DOHH2 (cell line): ENCODE results near the gene DCTN2.
"Not testable (repeated sequence)": the region's sequence is repeated elsewhere in the genome, so short reads cannot be mapped to it uniquely, and the experiment has no call there.

Experiments used
- H3F3A ChIP-seq: fragments of 200-600 bp; sonication (generic), shearing (Covaris generic); 2 replicates; pipeline ENCODE4 v1.6.0; 2016; ENCODE audit warnings: antibody characterized with exemption, mild to moderate bottlenecking; ENCODE audit not compliant: control insufficient read depth, insufficient read depth
- H3K27ac ChIP-seq: fragments of 200-600 bp; sonication (generic); 2 replicates; pipeline ENCODE4 v1.5.1; 2014; ENCODE audit warnings: low read depth, mild to moderate bottlenecking, low read length, moderate library complexity
- H3K27me3 ChIP-seq: fragments of 200-600 bp; sonication (generic); 2 replicates; pipeline ENCODE4 v1.6.1; 2014; ENCODE audit warnings: mild to moderate bottlenecking, low read length, mixed read lengths; ENCODE audit not compliant: control insufficient read depth
- H3K36me3 ChIP-seq: fragments of 200-600 bp; sonication (generic); 2 replicates; pipeline ENCODE4 v1.6.1; 2014; ENCODE audit warnings: mild to moderate bottlenecking, low read length, moderate library complexity, mixed read lengths; ENCODE audit not compliant: control insufficient read depth
- H3K4me1 ChIP-seq: fragments of 200-600 bp; sonication (generic); 2 replicates; pipeline ENCODE4 v1.6.1; 2014; ENCODE audit warnings: mild to moderate bottlenecking, low read length, mixed read lengths; ENCODE audit not compliant: control insufficient read depth
- H3K4me2 ChIP-seq: fragments of 200-600 bp; sonication (generic); 2 replicates; pipeline ENCODE4 v1.6.0; 2014; ENCODE audit warnings: mild to moderate bottlenecking, low read length, moderate library complexity
- H3K4me3 ChIP-seq: fragments of 200-600 bp; sonication (generic); 2 replicates; pipeline ENCODE4 v1.5.1; 2014; ENCODE audit warnings: mild to moderate bottlenecking, low read length, mixed read lengths
- H3K79me2 ChIP-seq: fragments of 200-600 bp; sonication (generic); 2 replicates; pipeline ENCODE4 v1.6.1; 2014; ENCODE audit warnings: mild to moderate bottlenecking, low read length, mixed read lengths; ENCODE audit not compliant: control insufficient read depth
- H3K9me2 ChIP-seq: fragments of 200-600 bp; sonication (generic); replicated peaks from 2 replicates; pipeline ENCODE4 v1.6.1; 2014; ENCODE audit warnings: mild to moderate bottlenecking, low read length, mixed read lengths; ENCODE audit not compliant: control insufficient read depth
- H3K9me3 ChIP-seq: fragments of 200-600 bp; sonication (generic); 2 replicates; pipeline ENCODE4 v1.6.1; 2014; ENCODE audit warnings: antibody characterized with exemption, low read length, mixed read lengths; ENCODE audit not compliant: control insufficient read depth, insufficient read depth
- H4K20me1 ChIP-seq: fragments of 200-600 bp; sonication (generic); 2 replicates; pipeline ENCODE4 v1.6.0; 2014; ENCODE audit warnings: low read depth, mild to moderate bottlenecking, antibody characterized with exemption, low read length, moderate library complexity; ENCODE audit not compliant: control insufficient read depth, insufficient read depth
- EZH2phosphoT487 ChIP-seq: fragments of 200-600 bp; sonication (generic); IDR thresholded peaks from 2 replicates; pipeline ENCODE4 v1.6.1; 2017; ENCODE audit warnings: borderline replicate concordance, mild to moderate bottlenecking, antibody characterized with exemption, low read length, moderate library complexity, mixed read lengths
- TF ChIP-seq, protein P1 (sequence below): fragments of 200-600 bp; sonication (generic); IDR thresholded peaks from one replicate; pipeline ENCODE4 v1.5.1; 2014; ENCODE audit warnings: antibody characterized with exemption, mild to moderate bottlenecking, low read depth, low read length; ENCODE audit not compliant: poor library complexity, severe bottlenecking

Gene DCTN2

DNA sequence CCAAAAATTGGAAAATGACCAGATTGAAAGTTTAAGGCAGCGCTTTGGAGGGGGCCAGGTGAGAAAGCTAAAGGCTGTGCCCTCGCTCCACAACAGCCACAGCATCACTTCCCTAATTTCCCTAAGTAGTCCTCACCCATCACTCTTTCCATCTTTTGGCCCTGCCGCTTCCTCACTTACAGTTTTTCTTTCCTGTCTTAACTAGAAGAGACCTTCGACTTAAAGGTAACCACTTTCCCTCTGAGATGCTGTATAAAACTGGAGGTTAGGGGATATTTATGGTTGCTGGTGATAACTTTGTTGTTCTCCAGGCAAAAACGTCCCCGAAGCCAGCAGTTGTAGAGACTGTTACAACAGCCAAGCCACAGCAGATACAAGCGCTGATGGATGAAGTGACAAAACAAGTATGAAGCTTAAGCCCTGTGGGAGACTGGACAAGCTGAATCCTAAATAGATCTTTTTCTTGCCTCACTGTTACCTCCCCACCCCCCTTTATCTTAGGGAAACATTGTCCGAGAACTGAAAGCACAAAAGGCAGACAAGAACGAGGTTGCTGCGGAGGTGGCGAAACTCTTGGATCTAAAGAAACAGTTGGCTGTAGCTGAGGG lies 31.0 kb downstream of the DCTN2 start:
- no peaks in the 10 kb centered on the region for H3K9me3 ChIP-seq
- H3K36me3 ChIP-seq = peaks cover 90% of the 10 kb centered on the region
- peaks cover 36% of the 10 kb centered on the region for H3K79me2 ChIP-seq
- H3K27me3 ChIP-seq = no peaks in the 10 kb centered on the region
- H3K4me2 ChIP-seq = no peak overlapping the region
- H3K27ac ChIP-seq = no peak overlapping the region
- TF ChIP-seq EZH2phosphoT487 = no peak
- TF ChIP-seq, protein P1, sequence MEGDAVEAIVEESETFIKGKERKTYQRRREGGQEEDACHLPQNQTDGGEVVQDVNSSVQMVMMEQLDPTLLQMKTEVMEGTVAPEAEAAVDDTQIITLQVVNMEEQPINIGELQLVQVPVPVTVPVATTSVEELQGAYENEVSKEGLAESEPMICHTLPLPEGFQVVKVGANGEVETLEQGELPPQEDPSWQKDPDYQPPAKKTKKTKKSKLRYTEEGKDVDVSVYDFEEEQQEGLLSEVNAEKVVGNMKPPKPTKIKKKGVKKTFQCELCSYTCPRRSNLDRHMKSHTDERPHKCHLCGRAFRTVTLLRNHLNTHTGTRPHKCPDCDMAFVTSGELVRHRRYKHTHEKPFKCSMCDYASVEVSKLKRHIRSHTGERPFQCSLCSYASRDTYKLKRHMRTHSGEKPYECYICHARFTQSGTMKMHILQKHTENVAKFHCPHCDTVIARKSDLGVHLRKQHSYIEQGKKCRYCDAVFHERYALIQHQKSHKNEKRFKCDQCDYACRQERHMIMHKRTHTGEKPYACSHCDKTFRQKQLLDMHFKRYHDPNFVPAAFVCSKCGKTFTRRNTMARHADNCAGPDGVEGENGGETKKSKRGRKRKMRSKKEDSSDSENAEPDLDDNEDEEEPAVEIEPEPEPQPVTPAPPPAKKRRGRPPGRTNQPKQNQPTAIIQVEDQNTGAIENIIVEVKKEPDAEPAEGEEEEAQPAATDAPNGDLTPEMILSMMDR = no peak
- no peak overlapping the region for H3K4me3 ChIP-seq
- peaks cover 8% of the 10 kb centered on the region for H4K20me1 ChIP-seq
- H3K4me1 ChIP-seq = peaks cover 27% of the 10 kb centered on the region
- H3F3A ChIP-seq = peaks cover 43% of the 10 kb centered on the region
- H3K9me2 ChIP-seq = no peaks in the 10 kb centered on the region

DNA sequence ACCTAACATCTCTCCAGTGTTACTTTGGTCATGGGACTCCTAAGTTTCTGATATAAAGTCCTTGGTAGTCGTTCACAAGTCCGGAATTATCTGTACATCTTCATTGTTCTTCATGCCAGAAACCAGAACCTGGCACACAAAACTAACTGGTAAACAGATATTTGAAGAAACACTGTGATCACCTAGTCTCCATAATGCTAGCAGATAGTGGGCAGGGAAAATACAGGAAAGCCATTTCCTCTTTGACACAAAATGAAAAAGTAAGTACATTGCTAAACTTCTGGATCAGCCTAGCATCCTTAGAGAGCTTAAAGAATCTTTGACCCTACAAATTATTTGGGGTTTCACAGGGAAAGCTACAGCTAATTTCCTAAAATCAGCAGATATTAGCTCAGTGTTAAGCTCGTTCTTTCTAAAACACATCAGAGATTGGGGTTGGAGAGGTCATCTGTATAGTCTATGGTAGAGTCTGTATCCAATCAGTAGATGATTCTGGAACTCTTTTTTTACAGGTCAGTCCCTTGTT lies 31.5 kb downstream of the DCTN2 start:
- peaks cover 90% of the 10 kb centered on the region for H3K36me3 ChIP-seq
- H3K4me3 ChIP-seq = no peak overlapping the region
- no peak overlapping the region for H3K27ac ChIP-seq
- H4K20me1 ChIP-seq = peaks cover 8% of the 10 kb centered on the region
- H3K9me3 ChIP-seq = no peaks in the 10 kb centered on the region
- H3F3A ChIP-seq = peaks cover 43% of the 10 kb centered on the region
- no peak overlapping the region for H3K4me2 ChIP-seq
- H3K9me2 ChIP-seq = no peaks in the 10 kb centered on the region
- peaks cover 23% of the 10 kb centered on the region for H3K4me1 ChIP-seq
- no peaks in the 10 kb centered on the region for H3K27me3 ChIP-seq
- peaks cover 36% of the 10 kb centered on the region for H3K79me2 ChIP-seq
- TF ChIP-seq, protein P1 = no peak
- no peak for TF ChIP-seq EZH2phosphoT487

DNA sequence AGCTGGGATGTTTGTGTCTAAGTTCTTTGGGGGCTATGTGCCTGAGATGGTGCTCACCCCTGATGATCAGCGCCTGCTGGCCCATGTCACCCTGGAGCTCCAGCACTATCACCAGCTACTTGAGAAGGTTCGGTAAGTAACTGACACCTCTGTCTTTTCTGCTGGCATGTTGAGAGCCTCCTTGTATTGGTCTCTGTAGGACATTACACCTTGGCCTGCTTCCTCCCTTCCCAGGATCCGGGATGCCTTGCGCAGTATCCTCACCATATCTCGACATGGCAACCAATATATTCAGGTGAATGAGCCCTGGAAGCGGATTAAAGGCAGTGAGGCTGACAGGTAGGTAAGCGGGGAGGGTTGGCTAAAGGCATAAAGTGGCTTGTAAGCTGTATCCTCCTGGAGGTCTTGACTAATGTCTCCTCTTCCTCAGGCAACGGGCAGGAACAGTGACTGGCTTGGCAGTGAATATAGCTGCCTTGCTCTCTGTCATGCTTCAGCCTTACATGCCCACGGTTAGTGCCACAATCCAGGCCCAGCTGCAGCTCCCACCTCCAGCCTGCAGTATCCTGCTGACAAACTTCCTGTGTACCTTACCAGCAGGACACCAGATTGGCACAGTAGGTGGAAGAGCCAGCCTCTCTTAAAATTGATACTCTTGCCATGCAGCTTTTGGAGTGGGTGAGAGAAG lies 32.1 kb downstream of the DCTN2 start:
- Histone ChIP-seq H3K4me1 (peaks cover 23% of the 10 kb centered on the region), H4K20me1 (peaks cover 8% of the 10 kb centered on the region), H3F3A (peaks cover 43% of the 10 kb centered on the region), H3K27me3 (no peaks in the 10 kb centered on the region), H3K9me3 (no peaks in the 10 kb centered on the region), H3K79me2 (peaks cover 32% of the 10 kb centered on the region), H3K9me2 (no peaks in the 10 kb centered on the region), H3K4me2 (no peak overlapping the region), H3K36me3 (peaks cover 91% of the 10 kb centered on the region), H3K4me3 (no peak overlapping the region), H3K27ac (no peak overlapping the region)
- no peak for TF ChIP-seq EZH2phosphoT487
- TF ChIP-seq, protein P1 = no peak

DNA sequence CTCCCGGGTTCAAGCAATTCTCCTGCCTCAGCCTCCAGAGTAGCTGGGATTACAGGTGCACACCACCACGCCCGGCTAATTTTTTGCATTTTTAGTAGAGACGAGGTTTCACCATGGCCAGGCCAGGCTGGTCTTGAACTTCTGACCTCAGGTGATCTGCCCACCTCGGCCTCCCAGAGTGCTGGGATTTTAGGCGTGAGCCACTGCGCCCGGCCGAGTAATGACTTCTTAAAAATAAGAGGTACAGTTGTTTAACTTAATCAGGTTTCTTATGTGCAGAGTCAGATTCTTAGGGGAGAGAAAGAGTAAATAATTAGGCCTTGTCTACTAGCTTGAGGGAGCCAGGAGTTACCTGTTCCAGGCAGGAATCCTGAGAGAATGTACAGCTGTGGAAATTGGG lies 32.7 kb downstream of the DCTN2 start:
- H3K27me3 ChIP-seq = not testable (repeated sequence)

DNA sequence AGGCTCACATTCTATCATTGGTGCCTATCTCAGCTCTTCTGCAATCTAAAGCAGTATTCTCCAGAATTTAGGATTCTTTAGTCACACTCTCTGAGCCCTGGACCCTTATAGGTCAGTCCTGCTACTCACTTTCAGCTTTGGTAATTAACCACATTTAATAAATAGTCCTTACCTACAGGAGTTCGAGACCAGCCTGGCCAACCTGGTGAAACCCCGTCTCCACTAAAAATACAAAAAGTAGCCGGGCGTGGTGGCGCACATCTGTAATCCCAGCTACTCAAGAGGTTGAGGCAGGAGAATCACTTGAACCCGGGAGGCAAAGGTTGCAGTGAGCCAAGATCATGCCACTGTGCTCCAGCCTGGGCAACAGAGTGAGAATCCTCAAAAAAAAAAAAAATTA lies 33.3 kb downstream of the DCTN2 start:
- peaks cover 43% of the 10 kb centered on the region for H3F3A ChIP-seq
- H3K27ac ChIP-seq, H3K4me2 ChIP-seq, H3K27me3 ChIP-seq, H3K9me3 ChIP-seq, H4K20me1 ChIP-seq, H3K4me3 ChIP-seq, H3K9me2 ChIP-seq: not testable (repeated sequence)
- peaks cover 20% of the 10 kb centered on the region for H3K79me2 ChIP-seq
- H3K4me1 ChIP-seq = peaks cover 16% of the 10 kb centered on the region
- H3K36me3 ChIP-seq = peaks cover 88% of the 10 kb centered on the region

More for the DNA sequence above, 32.7 kb downstream of the DCTN2 start:
- H4K20me1 ChIP-seq, H3K27ac ChIP-seq, H3K9me3 ChIP-seq, H3K9me2 ChIP-seq, H3K4me2 ChIP-seq, H3K4me3 ChIP-seq: not testable (repeated sequence)
- Histone ChIP-seq H3F3A (peaks cover 43% of the 10 kb centered on the region), H3K4me1 (peaks cover 21% of the 10 kb centered on the region), H3K79me2 (peaks cover 26% of the 10 kb centered on the region), H3K36me3 (peaks cover 88% of the 10 kb centered on the region)
